HG03575 (cell line): ENCODE data around the gene PNMA6E.
"Not testable (repeated sequence)": the region's sequence is repeated elsewhere in the genome, so short reads cannot be mapped to it uniquely, and the experiment has no call there.

Source experiments
- ATAC-seq: cut with Tn5 transposase; IDR thresholded peaks from one replicate; pipeline ENCODE4 v1.9.1; 2021; ENCODE audit not compliant: unreplicated experiment, insufficient number of reproducible peaks, low FRiP score; ENCODE audit errors: extremely low read depth

The PNMA6E gene

GRCh38 chrX:153410888-153411254, 9.7 kb upstream of the PNMA6E start:
- ATAC-seq, result no peak

DNA sequence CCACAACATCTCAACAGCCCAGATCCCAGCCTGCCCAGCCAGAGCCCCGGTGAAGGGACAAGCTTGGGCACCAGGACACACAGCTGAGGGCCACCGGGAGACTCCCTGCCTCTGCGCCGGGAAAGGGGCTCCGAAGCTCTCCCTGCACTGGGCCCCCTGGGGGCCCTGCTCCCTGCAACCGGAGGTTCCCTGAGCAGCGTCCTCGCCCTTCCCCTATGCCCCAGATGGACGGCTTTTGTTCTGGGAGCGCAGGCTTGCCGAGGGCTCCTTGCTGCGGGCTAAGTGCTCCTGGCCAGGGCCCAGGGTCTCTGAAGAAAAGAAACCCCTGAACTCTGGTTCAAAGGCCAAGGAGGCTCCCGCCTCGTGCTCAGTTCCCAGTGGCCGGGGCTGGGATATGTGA, 9.2 kb upstream of the PNMA6E start:
- ATAC-seq, result no peak

DNA sequence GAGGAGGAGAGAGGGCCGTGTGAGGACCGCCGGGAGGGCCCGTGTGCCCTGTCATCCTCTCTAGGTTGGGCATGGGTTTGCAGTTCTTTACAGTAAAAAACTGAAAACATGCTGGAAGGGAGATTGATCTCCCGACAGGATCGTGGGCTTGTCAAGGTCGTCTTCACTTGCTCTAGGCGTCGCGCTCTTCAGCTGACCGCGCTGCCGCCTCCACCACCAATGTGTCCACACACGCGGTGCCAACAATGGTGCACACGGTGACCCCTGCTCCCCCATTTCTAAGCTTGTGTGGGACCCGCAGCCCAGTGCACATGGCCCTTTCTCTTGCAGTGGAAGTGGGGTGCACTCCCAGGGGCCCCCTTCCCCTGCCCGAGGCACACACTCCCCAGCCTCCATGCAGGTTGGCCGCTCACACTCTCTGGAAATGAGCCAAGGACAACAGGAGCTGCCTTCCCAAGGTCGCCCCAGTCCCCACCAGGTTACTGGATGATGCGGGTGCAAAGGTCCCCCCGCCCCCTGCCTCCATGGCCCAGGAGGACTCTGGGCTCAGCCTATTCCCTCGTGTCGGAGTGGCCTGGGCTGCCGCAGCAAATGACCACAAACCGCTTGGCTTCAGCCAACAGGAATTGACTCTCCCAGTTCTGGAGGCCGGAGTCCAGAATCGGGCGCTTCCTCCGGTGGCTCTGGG, 8.4 kb upstream of the PNMA6E start:
- no peak for ATAC-seq

- no peak for ATAC-seq
Measured at GRCh38 chrX:153408871-153409351, 7.8 kb upstream of the PNMA6E start.

- no peak for ATAC-seq
Measured at GRCh38 chrX:153408221-153408721, 7.1 kb upstream of the PNMA6E start.

- ATAC-seq, result no peak
Measured at GRCh38 chrX:153407736-153408135, 6.6 kb upstream of the PNMA6E start.

GRCh38 chrX:153406903-153407302, 5.8 kb upstream of the PNMA6E start:
- no peak for ATAC-seq

- no peak for ATAC-seq
Measured at GRCh38 chrX:153406011-153406410, 4.9 kb upstream of the PNMA6E start.

DNA sequence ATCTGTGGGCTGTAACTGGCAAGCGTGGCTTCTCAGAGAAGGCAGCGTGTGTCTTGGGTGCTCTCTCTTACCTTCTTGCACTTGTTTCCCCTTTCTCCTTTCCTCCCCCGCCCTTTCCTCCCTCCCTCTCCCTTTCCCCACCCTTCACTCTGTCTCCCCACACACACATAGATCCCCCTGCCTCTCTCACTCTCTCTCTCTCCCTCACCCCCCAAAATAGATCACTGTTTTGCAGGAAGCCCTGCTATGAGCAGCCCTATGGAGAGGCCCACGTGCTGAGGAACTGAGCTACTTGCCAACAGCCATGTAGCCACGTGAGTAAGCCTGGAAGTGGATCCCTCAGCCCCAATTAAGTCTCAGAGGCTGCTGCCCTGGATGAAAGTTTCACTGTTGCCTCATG, 4.3 kb upstream of the PNMA6E start:
- no peak for ATAC-seq

GRCh38 chrX:153404333-153404732, 3.2 kb upstream of the PNMA6E start:
- ATAC-seq, result not testable (repeated sequence)

GRCh38 chrX:153400146-153401132, 711 bp downstream of the PNMA6E start:
- ATAC-seq, result no peak

- ATAC-seq, result no peak
Measured at GRCh38 chrX:153398275-153398960, 2.7 kb downstream of the PNMA6E start.

- ATAC-seq, result no peak
Measured at GRCh38 chrX:153397256-153397960, 3.7 kb downstream of the PNMA6E start.

DNA sequence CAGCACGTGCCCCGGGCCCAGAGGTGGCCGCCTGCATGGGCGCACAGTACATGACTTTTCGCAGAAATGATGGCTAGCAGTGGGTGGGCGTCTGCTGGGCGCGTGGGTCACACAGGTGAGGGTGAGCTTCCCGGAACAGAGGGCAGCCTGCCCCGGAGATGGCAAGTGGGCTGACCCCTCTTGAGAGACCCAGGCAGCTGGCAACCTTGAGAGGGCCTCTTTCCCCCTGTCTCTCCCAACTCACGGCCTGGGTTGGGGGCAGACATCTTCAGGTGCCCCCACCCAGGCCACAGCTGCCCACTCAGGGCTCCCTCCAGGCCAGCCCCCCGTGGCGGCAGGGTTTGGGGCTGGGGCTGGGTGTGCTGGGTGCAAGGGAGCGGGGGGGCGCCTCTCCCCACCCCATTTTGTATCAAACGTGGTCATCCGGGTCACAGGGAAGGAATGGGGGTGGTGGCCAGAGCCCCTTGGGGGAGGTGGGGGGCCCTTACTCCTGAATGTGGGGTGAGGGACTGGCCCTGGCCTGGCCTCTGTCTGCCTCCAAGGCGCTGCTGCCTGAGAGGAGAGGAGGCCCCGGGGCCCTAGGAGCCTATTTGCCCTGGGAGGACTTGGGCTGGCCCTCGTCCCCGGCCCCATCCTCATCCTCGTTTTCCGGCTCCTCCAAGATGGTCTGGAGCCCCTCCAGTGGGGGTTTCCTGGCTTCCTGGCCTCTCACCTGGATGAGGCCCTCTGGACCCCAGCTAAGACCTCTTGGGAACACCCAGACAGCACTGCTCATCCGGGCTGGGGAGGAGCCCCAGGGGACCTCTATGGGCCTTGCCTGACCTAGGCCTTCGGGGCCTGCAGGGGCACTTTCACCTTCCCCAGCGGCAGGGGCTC, 4.6 kb downstream of the PNMA6E start:
- ATAC-seq, result no peak

- ATAC-seq, result no peak
Measured at GRCh38 chrX:153395613-153396319, 5.4 kb downstream of the PNMA6E start.

DNA sequence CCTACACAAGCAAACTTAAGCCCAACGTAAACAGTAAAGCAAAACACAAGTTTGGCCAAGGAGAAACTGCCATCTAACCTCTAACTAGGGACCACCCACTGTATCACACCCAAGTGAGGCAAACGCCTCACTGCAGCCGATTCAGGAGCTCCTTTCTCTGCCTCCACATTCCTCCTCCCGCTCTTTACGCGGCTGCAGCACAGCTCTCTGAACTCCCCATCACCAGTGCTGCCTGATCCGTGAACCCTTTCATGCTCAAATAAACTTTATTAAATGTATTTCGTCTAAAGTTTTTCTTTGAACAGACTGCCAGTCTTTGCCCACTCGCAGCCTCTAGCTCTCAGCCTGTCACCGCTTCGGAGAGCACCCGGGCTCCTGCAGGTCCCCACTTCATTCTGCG, 6.5 kb downstream of the PNMA6E start:
- ATAC-seq, result no peak

- ATAC-seq, result no peak
Measured at GRCh38 chrX:153392642-153393321, 8.4 kb downstream of the PNMA6E start.
